ENCODE measurements around the gene SPSB4.

Gene SPSB4

GRCh38 chr3:141150081-141150830 lies 99.1 kb downstream of the SPSB4 start:
- DNase-seq (ENCODE audit: low read depth, low spot score), result no peak

GRCh38 chr3:141150931-141151330 lies 99.8 kb downstream of the SPSB4 start:
- DNase-seq (ENCODE audit: low read depth, low spot score), result no peak

- DNase-seq (ENCODE audit: low read depth, low spot score), result no peak
Observed at GRCh38 chr3:141151439-141151838, 100.3 kb downstream of the SPSB4 start.

GRCh38 chr3:141152130-141152529 lies 101.0 kb downstream of the SPSB4 start:
- no peak for DNase-seq (ENCODE audit: low read depth, low spot score)

GRCh38 chr3:141152801-141153678 lies 101.9 kb downstream of the SPSB4 start:
- DNase-seq (ENCODE audit: low read depth, low spot score), result no peak

GRCh38 chr3:141153679-141153966 lies 102.5 kb downstream of the SPSB4 start:
- no peak for DNase-seq (ENCODE audit: low read depth, low spot score)

GRCh38 chr3:141164852-141165251 lies 113.7 kb downstream of the SPSB4 start:
- DNase-seq (ENCODE audit: low read depth, low spot score), result no peak

GRCh38 chr3:141167681-141168080 lies 116.5 kb downstream of the SPSB4 start:
- DNase-seq (ENCODE audit: low read depth, low spot score), result no peak

- no peak for DNase-seq (ENCODE audit: low read depth, low spot score)
Observed at GRCh38 chr3:141170678-141171295, 119.6 kb downstream of the SPSB4 start.

GRCh38 chr3:141174674-141175073 lies 123.5 kb downstream of the SPSB4 start:
- DNase-seq (ENCODE audit: low read depth, low spot score), result no peak

- DNase-seq (ENCODE audit: low read depth, low spot score), result no peak
Observed at GRCh38 chr3:141176775-141177174, 125.6 kb downstream of the SPSB4 start.

- no peak for DNase-seq (ENCODE audit: low read depth, low spot score)
Observed at GRCh38 chr3:141178026-141178425, 126.9 kb downstream of the SPSB4 start.

- DNase-seq (ENCODE audit: low read depth, low spot score), result no peak
Observed at GRCh38 chr3:141178551-141178950, 127.4 kb downstream of the SPSB4 start.

GRCh38 chr3:141179983-141180382 lies 128.8 kb downstream of the SPSB4 start:
- no peak for DNase-seq (ENCODE audit: low read depth, low spot score)

- DNase-seq (ENCODE audit: low read depth, low spot score), result no peak
Observed at GRCh38 chr3:141181196-141181595, 130.0 kb downstream of the SPSB4 start.

GRCh38 chr3:141181819-141182218 lies 130.7 kb downstream of the SPSB4 start:
- DNase-seq (ENCODE audit: low read depth, low spot score), result no peak

GRCh38 chr3:141183606-141184005 lies 132.5 kb downstream of the SPSB4 start:
- no peak for DNase-seq (ENCODE audit: low read depth, low spot score)

- no peak for DNase-seq (ENCODE audit: low read depth, low spot score)
Observed at GRCh38 chr3:141184430-141184829, 133.3 kb downstream of the SPSB4 start.

- no peak for DNase-seq (ENCODE audit: low read depth, low spot score)
Observed at GRCh38 chr3:141191097-141191749, 140.1 kb downstream of the SPSB4 start.

GRCh38 chr3:141192345-141192744 lies 141.2 kb downstream of the SPSB4 start:
- DNase-seq (ENCODE audit: low read depth, low spot score), result peak; percentile 94

- no peak for DNase-seq (ENCODE audit: low read depth, low spot score)
Observed at GRCh38 chr3:141193066-141193830, 142.1 kb downstream of the SPSB4 start.

Measured in smooth muscle cell of the brain vasculature (primary cell).